OCI-LY1 (cell line): ENCODE measurements around the gene ZSCAN21.

Experiments
- EZH2 ChIP-seq: fragments of 200-600 bp; sonication (generic), shearing (Covaris generic); IDR thresholded peaks from 2 replicates; pipeline ENCODE4 v1.8.0; 2017; ENCODE audit warnings: borderline replicate concordance, mixed run types, mild to moderate bottlenecking, antibody characterized with exemption, low read length, moderate library complexity, mixed read lengths
- TF ChIP-seq, protein P1 (sequence below): fragments of 200-600 bp; sonication (generic), shearing (Covaris generic); IDR thresholded peaks from 2 replicates; pipeline ENCODE4 v1.5.1; 2017; ENCODE audit warnings: mild to moderate bottlenecking, antibody characterized with exemption, low read length, moderate library complexity, mixed read lengths

DNA sequence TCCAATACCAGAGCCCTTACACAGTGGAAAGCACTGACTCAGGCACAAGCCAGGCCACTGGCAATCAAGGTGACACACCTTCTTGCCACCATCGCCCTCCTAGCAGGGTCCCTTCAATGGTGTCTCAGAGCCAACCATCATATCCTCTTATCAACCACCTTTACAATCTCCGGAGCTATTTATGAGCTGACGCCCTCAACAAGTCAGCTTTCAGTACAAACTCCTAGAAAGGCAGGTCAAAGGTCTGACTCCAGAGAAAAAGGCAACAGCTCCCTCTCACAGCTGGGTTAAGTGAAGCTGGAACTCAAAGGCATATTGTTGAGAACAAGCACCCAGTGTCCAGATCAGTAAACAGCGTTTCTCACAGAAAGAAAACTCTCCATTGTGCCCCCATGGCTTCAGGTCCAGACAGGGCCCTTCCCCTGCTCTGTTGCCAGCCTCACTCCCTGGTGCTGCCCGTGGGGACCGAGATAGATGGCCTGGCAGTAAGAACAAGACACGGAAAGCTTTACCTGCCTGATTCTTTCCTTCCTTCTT, 29.5 kb downstream of the ZSCAN21 start:
- TF ChIP-seq, protein P1, sequence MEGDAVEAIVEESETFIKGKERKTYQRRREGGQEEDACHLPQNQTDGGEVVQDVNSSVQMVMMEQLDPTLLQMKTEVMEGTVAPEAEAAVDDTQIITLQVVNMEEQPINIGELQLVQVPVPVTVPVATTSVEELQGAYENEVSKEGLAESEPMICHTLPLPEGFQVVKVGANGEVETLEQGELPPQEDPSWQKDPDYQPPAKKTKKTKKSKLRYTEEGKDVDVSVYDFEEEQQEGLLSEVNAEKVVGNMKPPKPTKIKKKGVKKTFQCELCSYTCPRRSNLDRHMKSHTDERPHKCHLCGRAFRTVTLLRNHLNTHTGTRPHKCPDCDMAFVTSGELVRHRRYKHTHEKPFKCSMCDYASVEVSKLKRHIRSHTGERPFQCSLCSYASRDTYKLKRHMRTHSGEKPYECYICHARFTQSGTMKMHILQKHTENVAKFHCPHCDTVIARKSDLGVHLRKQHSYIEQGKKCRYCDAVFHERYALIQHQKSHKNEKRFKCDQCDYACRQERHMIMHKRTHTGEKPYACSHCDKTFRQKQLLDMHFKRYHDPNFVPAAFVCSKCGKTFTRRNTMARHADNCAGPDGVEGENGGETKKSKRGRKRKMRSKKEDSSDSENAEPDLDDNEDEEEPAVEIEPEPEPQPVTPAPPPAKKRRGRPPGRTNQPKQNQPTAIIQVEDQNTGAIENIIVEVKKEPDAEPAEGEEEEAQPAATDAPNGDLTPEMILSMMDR = no peak
- TF ChIP-seq EZH2 = no peak
